ENCODE results near the gene PIAS1. TPM values are rescaled to one million over a fixed set of nuclear protein-coding genes. Genes with fewer than 3 reads are reported as not detected.
A peak's percentile ranks its signal among the peaks of the same experiment; 100 is the strongest.

Gene PIAS1
- total and polyA plus RNA-seq, 9 of the 15 experiments (the other 6 are each of a cell fraction or from before 2014, with no cell fraction given), result 18.0 to 59.1 (median 28.5) TPM

GRCh38 chr15:68051109-68051508 lies 3.0 kb upstream of the PIAS1 start (continued):
- TF ChIP-seq CTCF (IDR thresholded peaks at IDR 0.05 in 2 of 3, conservative IDR thresholded peaks at IDR 0.05 in 1 of 3; ENCODE audit: insufficient read depth in 2 of 3, low read depth in 1 of 3, low read length in 3 of 3), result peak in 2 of 3 experiments; percentile 26 to 43; a peak in 2 of 6 replicates
- peak; percentile 72 for TF ChIP-seq HMBOX1 (IDR thresholded peaks at IDR 0.05)
- peak; percentile 76 for TF ChIP-seq MAFF (IDR thresholded peaks at IDR 0.05; ENCODE audit: low read length)
- TF ChIP-seq DPF2 (IDR thresholded peaks at IDR 0.05), result peak; percentile 66
- no peak for TF ChIP-seq E2F3 (CRISPR knock-in tag; IDR thresholded peaks at IDR 0.05)
- peak; percentile 89 for TF ChIP-seq MAFG (tag; conservative IDR thresholded peaks at IDR 0.05)
- TF ChIP-seq REST (IDR thresholded peaks at IDR 0.05; ENCODE audit: borderline replicate concordance), result peak; percentile 65
- TF ChIP-seq REST (CRISPR knock-in tag; IDR thresholded peaks at IDR 0.05; ENCODE audit: low read depth), result no peak

All from K562 (cell line).